Embryonic facial prominence (tissue), 1 donor: ENCODE data around the gene HS6ST2.

Experiments used
- DNase-seq: peaks from one replicate; pipeline ENCODE4 v3.0.0-alpha.2; 2016; ENCODE audit errors: extremely low spot score

The HS6ST2 gene

DNA sequence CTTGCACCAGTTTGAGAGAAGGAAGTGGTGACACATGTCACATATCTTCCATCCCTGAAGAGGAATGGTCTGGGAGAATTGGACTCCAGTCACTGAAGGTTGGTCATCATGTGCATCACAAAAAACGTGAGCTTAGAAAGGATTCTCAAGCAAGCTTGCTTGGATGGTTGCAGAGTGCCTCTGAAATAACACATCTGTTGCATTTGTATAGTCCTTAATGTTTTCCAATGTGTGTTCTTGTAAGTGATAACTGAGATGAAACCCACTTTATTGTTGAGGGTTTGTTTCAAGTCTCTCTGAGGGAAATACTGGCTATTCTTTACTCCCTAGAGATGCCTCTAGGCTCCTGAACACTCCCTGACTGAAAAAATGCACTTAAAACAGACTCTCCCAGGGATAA lies 285.1 kb downstream of the HS6ST2 start:
- DNase-seq = no peak

DNA sequence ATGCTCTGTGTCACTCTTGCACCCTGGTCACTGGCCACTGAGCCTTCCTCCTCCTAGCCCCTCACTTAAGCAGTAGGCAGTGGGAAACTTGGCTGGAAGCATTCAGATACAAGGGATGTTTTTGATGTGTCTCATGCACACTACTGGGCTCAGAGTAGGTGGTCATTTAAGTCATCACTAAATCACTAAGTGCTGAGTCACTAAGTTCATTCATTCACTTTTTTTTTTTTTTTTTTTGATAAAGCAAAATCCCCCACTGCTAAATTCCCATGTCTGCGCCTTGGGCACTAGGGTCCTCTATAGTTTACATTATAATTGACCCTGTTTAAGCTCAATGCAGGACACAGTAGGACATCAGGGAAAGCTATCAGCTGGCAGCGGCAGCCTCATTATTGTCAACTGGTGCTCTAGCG lies 287.2 kb downstream of the HS6ST2 start:
- DNase-seq = no peak

DNA sequence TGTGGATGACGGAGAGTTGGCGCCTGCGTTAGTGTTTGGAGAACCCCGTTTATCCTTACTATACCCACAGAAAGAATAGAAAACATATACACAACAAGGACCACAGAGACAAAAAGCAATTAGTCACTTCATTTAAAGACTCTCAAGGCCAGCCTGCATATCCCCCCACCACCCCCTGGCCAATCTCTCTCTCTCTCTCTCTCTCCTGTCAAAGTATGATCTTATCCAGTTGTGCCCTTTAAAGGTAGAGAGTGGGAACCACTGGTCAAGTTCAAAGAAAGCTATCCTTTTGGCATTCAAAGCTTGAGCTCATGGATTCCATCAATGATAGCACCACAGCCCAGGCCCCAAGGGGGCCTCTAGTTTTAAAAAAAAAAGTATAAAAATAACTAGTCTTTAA lies 289.3 kb downstream of the HS6ST2 start:
- DNase-seq = no peak

DNA sequence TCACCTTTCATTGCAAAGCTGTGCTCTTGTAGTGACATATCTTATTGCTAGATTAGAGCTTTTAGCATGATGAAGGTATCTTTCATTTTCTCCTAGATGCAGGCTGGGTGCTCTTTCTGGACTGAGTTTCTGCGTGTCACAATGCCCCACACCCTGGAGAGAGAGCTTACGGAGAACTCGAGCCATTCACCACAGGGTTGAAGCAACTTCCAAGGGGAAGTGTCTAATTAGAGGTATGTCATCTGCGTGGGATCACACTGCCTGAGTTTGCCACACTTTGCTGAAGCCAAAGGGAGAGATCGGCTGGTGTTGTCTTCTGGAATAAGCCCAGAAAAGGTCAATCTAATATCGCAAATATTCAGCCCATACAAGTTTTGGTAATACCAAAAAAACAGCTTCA lies 290.3 kb downstream of the HS6ST2 start:
- no peak for DNase-seq

DNA sequence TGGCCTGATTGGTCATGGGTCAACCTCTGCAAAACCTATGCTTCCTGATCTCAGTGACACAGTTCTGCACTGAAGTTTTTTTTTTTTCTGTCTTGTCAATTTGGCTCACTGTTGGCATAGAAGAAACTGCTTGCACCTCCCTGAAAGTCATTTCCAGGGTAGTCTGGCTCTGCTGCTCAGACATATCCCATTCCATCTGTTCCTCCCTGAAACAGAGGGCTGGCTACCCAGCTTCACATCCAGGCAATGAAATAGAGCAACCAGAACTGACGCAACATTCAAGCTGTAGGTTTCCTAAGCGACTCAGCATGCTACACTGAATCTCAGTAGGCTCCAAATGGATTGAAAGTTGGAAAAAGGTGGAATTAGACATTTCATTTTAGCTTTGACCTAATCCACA lies 292.8 kb downstream of the HS6ST2 start:
- DNase-seq = no peak

DNA sequence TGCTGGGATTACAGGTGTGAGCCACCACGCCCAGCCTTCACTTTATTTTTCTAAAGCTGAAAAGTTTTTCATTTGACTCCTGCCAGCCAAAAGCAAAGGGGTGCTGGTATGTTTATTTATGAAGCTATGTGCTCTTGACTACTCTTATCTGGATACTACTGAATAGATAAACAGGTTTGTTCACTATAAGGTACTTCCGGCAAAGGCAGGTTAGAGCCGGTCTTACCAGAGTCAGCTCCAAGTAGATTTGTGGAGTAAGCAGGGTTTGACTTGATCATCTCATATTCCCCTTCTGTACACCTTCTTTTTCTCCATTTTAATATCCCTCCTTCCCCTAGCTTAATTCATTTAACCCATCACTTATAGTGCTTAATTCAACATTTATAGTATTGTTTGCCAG lies 294.2 kb downstream of the HS6ST2 start:
- no peak for DNase-seq

DNA sequence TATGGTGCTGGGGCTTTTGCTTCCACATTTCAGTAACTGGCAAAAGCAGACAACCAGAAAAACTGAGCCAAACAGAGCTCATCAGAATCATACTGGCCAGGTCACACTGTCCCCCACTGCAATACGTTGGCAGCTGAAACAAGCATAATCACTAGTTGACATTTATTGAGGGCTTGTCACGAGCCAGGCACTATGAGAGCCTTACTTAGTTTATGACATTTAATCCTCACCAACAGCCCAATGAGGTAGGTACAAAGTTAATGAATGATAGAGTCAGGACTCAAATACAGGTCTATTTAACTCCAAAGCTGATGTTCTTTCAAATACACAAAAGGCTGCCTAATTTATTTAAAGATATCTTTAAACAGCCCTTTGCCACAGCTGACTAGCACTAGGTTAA lies 295.6 kb downstream of the HS6ST2 start:
- no peak for DNase-seq

DNA sequence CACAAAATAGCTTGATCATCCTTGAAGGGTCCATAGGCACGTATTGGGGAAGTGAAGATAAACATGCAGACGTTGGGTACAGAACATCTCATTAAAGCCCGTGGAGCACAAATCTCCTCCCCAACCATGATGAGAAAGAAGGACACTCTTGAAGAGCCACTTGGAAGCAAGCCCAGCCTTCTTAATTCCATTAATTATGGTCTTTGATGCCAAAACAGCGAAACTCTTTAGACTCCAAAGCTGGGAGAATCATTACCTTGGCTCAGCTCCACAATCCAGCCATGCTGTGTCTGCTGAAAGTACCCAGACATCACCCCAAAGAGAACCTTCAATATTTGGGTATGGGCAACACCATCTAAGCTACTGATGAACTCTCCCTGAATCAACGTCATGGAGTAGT lies 300.6 kb downstream of the HS6ST2 start:
- no peak for DNase-seq

DNA sequence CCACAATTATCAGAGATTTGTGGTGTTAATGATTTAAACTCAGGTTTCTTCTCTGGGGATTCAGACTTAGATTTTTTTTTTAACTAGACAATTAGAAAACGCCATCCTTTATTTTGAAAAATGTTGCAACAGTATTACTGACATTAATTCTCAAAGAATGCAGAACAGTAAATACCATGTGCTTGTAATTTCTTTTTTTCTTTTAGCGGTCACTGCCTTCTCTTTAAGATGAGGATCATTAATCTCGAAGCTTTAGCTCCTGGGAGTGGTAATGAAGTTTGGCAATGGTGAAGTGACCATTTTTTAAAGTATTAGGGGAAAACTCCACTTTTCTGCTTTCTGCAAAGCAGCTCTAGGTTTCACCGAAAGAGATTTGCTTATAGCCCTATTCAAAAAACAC lies 305.6 kb downstream of the HS6ST2 start:
- DNase-seq = no peak

DNA sequence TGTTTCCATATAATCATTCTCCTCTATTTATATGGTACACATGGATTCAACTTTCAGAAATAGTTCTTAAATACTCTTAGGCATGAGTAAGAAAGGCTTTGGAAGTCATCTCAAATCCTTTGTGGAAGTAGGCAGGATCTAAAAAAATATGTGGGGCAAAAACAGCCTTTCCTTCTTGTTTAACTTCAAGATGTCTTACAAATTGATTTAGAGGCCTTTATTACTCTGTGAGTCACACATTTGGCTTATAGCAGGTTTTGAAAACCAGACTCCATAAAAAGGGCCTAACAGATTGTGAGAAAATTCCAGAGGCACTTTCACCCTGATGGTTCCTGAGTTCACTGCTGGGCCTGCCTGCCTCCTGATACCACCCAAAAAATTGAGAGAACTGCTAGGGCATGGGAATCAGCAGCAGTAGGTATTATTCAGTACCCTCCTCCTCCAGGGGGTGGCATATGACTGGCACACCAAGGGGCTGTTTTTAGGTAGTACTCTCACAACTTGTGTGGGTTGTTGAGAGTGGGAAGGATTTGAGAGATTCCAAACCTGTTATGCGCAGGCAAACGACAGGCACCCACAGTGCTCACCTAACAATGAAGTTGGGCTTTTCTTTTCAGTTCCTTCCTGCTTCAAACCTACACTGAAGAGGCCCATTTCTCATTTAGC lies 306.9 kb downstream of the HS6ST2 start:
- no peak for DNase-seq

DNA sequence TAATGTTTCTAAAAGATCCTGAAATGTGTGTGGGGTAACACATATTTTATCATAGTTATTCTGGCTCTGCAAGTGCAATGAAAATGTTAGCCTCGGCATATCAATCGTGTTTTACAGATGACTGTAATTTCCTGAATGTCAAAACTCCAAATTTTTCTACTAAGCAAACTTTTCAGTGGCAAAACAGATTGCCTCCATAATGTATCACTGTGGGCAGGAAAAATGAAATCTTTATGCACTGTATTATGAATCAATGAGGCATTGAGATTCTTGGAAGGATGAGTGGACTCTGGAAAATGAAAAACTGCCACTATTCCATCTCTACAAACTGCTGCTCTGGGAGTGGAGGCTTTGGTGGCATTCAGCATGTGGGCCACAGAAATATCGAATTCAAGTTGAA lies 309.5 kb downstream of the HS6ST2 start:
- no peak for DNase-seq

DNA sequence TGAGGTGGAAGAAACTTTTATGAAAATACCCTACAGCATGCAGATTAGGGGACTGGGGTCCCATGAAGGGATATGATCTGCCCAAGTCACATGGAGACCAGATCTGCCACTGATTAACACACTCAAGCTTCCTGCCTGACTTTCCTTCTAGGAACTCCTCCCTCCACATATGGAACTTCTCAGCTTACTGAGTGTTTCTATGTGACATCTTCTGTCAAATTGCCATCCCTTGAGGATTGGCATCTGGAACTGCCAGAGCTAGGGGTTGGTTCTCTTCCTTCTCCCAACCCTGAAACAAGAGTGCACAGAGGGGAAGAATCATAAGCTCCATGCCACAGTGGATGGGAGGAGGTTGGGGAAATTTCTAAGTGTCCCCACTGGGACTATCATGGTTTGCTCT lies 319.0 kb downstream of the HS6ST2 start:
- DNase-seq = no peak

DNA sequence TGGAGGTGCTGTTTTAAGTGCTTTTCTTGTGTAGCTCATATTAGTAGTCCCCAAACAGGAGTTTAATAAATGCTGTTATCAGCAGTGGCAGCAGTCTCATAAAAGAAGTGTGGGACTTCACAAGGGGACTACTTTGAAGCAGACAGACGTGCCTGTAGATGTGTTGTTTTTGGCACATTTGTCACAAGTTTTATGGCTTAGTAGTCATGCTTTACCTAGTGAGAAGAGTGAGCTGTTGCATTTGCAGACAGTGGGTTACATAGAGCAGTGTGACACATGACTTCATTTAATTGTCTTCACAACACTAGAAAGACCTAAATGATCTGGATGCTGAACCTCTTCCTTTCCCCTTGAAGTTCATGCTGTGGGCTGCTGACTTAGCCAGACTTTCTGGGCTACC lies 320.1 kb downstream of the HS6ST2 start:
- DNase-seq = no peak

DNA sequence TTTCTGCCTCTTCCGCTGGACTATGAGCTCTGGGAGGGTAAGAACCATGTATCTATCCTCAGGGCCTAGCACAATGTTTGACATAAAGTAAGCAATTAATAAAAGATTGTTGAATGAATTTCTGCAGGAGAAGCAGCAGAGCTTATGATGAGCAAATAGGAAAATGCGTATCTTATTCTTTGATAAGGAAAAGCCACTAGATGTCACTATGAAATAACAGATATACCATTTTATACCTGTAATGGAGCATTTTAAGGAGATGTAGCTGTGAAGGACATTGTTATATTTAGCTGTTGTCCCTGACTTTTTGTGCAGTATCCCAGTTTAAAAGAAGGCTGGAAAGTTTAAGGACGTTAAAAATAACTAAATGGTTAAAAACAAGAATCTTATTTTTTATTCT lies 322.3 kb downstream of the HS6ST2 start:
- no peak for DNase-seq

DNA sequence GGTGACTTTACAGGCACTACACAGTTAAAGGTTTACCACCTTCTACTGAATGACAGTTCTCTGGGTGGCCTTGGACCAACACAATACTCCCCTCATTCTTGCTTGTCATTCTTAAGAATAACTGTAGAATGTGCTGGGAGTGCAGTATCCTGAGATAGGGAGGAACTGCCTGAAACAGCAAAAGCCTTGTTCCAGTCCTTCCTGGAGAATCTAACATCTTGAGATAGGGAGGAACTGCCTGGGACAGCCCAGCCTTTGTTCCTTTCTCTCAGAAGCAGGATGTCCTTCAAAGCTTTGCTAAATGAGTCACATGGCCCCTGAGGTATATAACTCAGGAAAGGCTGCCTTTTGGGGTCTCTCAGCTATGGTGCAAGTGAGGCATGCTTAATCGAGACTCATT lies 323.9 kb downstream of the HS6ST2 start:
- DNase-seq = no peak

DNA sequence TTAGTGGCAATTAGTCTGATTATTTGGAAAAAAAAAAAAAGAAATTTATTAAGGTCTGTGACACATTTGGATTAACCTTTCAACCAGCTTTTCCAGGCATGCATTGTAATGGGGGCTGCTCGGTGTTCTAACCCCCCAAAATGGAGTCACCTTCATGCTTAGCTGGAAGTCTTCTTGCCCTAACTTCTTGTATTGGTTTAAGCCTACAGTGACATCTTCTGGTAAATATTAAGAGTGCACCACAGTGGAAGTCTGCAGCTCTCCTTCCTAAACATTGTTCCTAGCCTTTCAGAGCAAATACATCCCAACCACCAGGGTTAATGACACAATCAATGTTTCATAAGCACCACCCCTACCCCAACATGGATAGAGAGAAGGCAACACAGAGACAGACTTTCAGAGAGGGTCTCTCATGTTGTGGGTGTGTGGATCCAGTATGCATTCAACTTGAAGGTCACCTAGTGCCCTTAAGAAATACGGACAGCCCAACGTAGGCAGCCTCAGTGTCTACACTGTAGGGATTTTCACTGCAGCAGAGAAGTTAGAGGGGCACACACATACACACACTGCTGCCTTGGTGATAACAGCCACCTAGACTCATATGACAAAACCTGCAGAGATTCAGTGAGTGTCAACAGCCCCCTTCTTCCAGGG lies 326.7 kb downstream of the HS6ST2 start:
- DNase-seq = peak; percentile 7

DNA sequence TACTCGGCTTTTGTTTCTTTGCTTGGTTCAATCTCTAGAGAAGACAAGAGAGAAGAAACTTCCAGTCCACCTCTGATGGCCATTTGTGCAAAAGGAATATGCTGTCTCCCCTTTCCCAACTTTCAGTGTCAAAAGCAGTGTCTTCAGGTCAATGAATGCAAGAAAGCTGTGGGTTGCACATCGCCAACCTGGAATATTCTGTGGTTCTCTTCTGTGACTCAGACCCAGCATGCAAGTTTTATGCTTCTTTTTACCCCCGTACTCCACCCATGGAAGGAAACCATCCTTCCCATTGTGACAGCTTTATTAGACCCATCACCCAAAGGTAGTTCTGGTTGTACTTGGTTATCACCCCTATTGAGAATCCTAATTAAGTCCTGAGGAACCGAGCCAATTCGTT lies 334.0 kb downstream of the HS6ST2 start:
- no peak for DNase-seq

DNA sequence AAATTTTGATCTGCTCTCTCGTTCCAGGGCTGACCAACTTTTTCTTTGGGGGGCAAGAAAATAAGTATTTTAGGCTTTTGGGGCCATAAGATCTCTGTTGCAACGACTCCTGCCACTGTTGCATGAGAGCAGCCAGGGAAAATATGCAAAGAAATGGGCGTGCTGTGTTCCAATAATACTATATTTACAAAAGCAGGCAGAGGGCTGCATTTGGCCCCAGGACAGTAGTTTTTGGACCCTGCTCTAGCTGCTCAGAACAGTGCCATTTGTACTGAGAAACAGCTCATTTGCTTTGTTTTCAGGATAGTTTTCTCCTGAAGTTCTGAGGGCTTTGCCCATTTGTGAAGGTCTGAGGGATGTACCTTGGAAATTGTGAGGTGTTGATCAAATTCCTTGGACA lies 334.5 kb downstream of the HS6ST2 start:
- DNase-seq = no peak

DNA sequence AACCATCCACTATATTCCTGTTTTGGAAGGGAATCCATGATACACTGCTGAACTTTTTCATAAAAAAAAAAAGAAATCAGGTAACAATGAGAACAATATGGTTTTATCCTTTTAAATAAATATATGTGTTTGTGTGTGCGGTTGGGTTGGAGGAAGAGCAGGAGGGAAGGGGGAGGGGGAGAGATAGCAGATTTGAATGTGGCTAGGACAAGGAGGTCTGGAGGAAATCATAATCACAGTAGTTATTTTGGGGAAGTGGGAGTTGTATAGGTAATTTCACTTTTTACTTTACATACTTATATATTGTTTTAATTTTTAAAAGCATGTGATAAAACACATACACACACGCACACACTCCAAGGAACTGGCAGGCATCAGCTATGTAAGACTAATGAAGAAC lies 335.1 kb downstream of the HS6ST2 start:
- no peak for DNase-seq

DNA sequence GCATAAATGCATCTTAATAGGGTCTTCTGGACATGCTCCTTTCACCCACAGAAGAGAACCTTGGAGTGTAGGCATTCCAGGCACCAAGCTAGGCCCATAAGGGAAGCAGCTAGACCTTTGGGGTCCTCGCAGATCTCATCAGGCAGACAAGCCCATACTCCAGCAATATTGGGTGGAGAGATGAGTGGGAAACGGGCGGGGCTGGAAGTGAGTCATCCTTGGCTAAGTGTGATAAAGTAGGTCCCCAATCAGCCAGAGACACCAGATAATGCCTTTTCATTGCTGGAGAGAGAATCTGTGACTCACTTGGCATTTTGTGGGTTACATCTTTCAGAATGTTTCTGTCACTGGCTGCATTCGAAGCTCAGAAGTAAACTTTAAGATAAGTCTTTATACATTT lies 336.3 kb downstream of the HS6ST2 start:
- DNase-seq = no peak

DNA sequence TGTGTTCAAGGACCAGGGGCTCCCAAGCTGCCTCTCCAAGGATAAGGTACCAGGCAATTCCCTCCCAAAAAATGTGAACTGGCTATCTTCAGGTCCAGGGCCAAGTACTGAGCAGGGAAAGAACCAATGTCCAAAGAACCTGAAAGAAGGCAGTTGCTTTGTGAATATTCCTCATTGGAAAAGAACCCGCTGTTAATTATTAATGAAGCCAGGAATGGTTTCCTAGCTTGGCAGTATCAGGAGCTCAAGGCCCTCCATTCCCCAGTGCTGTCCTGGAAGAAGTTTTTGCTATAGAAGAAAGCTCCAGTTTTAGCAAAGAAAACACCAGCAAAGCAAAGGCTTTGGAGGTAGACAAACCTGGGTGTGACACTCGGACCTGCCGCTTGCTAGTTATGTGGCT lies 339.6 kb downstream of the HS6ST2 start:
- DNase-seq = no peak

DNA sequence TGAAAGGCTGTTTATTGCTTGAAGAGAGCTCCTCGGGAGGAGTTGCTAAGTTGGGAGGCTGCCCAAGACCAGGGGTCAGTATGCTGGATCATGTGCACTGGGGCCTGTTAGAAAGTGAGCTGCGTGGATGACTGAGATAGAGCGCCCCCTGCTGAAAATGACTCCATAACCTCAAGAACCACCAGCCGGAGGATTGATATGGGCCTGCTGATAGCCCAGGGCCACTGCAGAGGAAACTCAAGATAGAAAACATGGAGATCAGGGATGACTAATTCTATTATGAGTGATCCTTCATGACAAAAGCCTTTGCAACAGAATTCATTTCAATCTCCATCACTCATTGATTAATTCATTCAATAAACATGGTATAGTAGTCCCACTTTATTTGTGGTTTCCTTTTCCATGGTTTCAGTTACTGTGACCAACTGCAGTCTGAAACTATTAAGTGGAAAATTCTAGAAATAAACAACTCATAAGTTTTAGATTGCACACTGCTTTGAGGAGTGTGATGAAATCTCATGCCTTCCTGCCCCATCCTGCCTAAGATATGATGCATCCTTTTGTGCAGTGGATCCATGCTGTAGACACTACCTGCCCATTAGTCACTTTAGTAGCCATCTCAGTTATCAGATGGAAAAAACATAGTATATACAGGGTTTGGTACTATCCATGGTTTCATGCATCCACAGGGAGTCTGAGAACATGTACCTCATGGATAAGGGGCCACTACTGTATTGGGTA lies 342.9 kb downstream of the HS6ST2 start:
- DNase-seq = no peak

DNA sequence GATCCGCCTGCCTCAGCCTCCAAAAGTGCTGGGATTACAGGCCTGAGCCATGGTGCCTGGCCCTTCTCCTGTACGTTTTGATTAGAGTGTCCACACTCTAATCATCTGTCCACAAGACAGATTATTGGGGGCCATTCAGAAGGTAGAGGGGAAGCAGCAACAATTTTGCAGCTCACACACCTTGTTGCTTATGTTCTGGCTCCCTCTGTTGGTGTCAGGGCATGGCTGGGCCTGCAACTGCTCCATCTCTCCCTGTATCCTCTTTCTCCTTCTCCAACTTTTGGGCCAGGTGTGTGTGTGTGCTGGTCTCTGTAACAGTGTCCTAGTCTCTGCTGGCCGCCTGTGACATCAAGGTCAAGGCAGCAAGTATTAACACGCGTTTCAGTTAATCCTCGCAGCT lies 344.1 kb downstream of the HS6ST2 start:
- no peak for DNase-seq
